Bronchial epithelial cell (primary cell): ENCODE results near the gene RBBP8NL. TPM values are rescaled to one million over a fixed set of nuclear protein-coding genes. Genes with fewer than 3 reads are reported as not detected.

ENCODE experiments used
- DNase-seq: peaks from one replicate; pipeline ENCODE4 v3.0.0-alpha.2; 2010; ENCODE audit warnings: low read depth
- FAIRE-seq: peaks from 2 replicates; lab custom pipeline; 2011; peaks lifted over from hg19 to GRCh38; lab: Jason Lieb, UNC
- H3K27me3 ChIP-seq: 2 replicates; pipeline ENCODE4 v1.5.1; 2011; ENCODE audit warnings: low read length; ENCODE audit not compliant: control insufficient read depth, insufficient read depth
- H3K36me3 ChIP-seq: 2 replicates; pipeline ENCODE4 v1.5.1; 2011; ENCODE audit warnings: low read length; ENCODE audit not compliant: control insufficient read depth, insufficient read depth
- H3K4me3 ChIP-seq: 2 replicates; pipeline ENCODE4 v1.5.1; 2011; ENCODE audit warnings: mild to moderate bottlenecking, low read depth, low read length, control low read depth
- CTCF ChIP-seq: IDR thresholded peaks from 2 replicates; pipeline ENCODE4 v1.5.1; 2011; ENCODE audit warnings: mild to moderate bottlenecking, moderate library complexity, low read length, control low read depth, inconsistent platforms; ENCODE audit not compliant: insufficient read depth, severe bottlenecking
- total RNA-seq: library from RNA; depleted of rRNA; stranded (reverse); fragments of >200 nt; gene quantifications from 2 replicates; pipeline ENCODE4 v1.2.1, GENCODE V29; 2014

The RBBP8NL gene
- total RNA-seq, 1 donor from 2014 or later: under 0.01 TPM

DNA sequence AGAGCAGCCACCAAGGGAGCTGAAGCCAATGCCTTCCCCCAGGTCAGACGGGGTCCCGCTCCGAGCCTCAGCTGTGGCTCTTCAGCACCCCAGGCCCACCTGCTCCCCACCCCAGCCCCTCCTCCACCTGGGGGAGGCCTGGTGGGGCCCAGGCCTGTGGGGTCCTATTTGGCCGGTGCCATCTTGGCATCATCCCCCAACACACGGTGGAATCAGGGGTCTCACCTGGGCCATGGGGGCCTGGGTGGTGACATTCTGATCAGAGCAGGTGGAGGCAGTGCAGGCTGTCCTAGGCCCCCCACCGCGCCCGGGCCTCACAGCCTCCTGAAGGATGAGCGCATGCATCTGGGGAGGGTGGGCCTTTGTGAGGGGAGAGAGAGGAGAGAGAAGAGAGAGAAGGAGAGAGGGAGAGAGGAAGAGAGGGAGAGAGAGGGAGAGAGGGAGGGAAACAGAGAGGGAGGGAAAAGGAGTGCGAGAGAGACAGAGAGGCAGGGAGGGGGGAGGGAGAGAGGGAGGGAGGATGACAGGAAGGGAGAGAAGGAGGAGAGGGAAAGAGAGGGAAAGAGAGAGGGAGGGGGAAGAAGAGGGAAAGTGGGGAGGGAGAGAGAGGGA is 23.9 kb upstream of the RBBP8NL start:
- H3K27me3 ChIP-seq: no peaks in the 10 kb centered on the region
- FAIRE-seq: no peak
- no peak for DNase-seq
- no peak overlapping the region for H3K4me3 ChIP-seq
- TF ChIP-seq CTCF: no peak
- no peaks in the 10 kb centered on the region for H3K36me3 ChIP-seq

GRCh38 chr20:62449951-62450691 is 22.8 kb upstream of the RBBP8NL start:
- no peak overlapping the region for H3K4me3 ChIP-seq
- H3K36me3 ChIP-seq: no peaks in the 10 kb centered on the region
- DNase-seq: no peak
- H3K27me3 ChIP-seq: no peaks in the 10 kb centered on the region
- FAIRE-seq: no peak
- TF ChIP-seq CTCF: no peak

GRCh38 chr20:62448788-62449187 is 21.4 kb upstream of the RBBP8NL start:
- Histone ChIP-seq H3K27me3 (no peaks in the 10 kb centered on the region), H3K36me3 (no peaks in the 10 kb centered on the region), H3K4me3 (no peak overlapping the region)
- DNase-seq: no peak
- no peak for FAIRE-seq
- TF ChIP-seq CTCF: no peak

GRCh38 chr20:62448038-62448437 is 20.7 kb upstream of the RBBP8NL start:
- DNase-seq (no peak), FAIRE-seq (no peak)
- Histone ChIP-seq H3K36me3 (no peaks in the 10 kb centered on the region), H3K27me3 (no peaks in the 10 kb centered on the region), H3K4me3 (no peak overlapping the region)
- no peak for TF ChIP-seq CTCF

DNA sequence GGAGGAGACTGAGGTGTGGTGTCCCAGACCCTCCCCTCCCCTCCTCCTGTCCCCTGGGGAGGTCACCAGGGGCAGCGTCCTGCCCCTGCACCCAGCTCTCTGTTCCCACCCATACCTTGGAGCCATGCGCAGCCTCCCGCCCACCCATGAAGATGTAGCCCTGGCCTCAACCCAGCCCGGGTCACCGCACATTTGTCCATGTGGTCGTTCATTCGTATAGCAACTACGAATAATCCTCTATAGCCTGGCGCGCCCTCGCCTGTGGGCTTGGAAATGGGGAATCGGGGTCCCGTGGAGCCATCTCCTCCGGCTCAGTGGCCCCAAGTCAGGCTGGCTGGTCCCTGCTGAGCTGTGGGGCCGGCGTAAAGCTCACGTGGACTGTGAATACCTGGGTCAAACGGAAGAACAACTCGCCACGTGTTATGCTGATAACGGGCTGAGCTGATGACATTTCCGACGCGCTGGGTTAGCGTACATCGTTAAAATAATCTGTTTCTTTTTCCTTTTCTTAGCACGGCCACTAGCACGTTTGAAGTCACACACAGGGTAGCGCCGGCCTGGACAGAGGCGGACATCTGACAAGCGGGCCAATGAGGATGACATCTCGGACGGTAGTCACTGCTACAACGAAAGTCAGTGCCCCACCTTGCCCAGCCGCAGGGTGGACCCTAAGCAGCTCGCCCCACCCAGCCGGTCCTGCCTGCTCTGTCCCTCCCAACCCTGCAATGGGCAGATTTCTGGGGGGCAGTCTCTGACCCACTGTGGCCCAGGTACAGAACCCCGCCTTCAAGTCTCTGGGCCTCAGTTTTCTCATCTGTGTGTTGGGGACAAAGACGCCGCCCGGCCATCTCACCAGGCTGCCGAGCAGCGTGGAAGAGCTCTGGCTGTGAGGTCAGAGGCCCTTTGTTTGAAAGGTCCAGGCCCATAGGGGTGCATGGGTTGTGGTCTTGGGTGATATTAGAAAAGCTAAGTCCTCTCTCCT is 19.8 kb upstream of the RBBP8NL start:
- Histone ChIP-seq H3K36me3 (no peaks in the 10 kb centered on the region), H3K4me3 (no peak overlapping the region), H3K27me3 (no peaks in the 10 kb centered on the region)
- no peak for TF ChIP-seq CTCF
- FAIRE-seq (no peak), DNase-seq (no peak)
